GM23248 (cell line): ENCODE measurements around the gene SH3BGRL2.

Source experiments
- EZH2 ChIP-seq: fragments of 200-600 bp; sonication (generic); IDR thresholded peaks from 2 replicates; pipeline ENCODE4 v1.6.1; 2018; ENCODE audit warnings: antibody characterized with exemption, mild to moderate bottlenecking; ENCODE audit not compliant: insufficient read depth, poor library complexity, severe bottlenecking
- EZH2phosphoT487 ChIP-seq: fragments of 200-600 bp; sonication (generic); IDR thresholded peaks from 2 replicates; pipeline ENCODE4 v1.6.1; 2018; ENCODE audit warnings: antibody characterized with exemption, moderate library complexity, mild to moderate bottlenecking, low read depth; ENCODE audit not compliant: insufficient read depth

- no peak for TF ChIP-seq EZH2
- no peak for TF ChIP-seq EZH2phosphoT487
These were observed 18.7 kb upstream of the SH3BGRL2 start for GRCh38 chr6:79612457-79612856.
